Measurements from ENCODE around the gene STK32C. TPM values are rescaled to one million over a fixed set of nuclear protein-coding genes. Genes with fewer than 3 reads are reported as not detected.

STK32C gene
- total and polyA plus RNA-seq, 3 donors from 2014 or later, result 33.9 to 49.0 (median 34.2) TPM

DNA sequence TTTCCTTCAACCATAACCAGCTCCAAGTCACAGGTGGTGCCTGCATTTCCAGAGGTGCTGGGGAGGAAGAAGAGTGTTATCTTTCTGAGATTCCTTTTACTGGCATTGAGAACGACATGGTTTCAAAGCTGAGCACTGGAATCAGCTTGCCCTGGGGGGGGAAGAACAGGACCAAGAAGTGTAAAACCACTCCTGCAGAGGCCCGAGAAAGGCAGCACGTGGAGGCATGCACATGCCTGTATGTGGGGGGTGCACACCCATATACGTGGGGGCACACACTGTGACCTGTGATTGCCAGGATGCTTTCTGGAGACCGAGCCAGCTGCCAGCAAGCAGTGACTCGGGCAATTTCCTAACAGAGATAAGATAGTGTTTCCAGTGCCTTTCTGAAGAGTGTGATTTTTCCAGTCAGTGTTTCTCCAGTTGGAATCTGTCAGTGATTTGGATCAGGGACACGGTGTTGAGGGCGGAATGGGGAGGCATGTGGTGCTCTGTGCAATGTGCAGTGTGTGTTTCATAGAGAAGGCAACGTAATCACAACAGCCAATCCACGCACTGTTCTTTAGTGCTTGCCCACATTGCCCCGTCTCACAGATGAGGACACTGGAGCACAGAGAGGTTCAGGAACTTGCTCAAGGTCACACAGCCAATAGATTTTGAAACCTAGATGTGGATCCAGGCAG is 28.5 kb upstream of the STK32C start:
- intact Hi-C loops (cut with DNase I; ENCODE audit: low total_unique reads), result no loop called here
- no peak for TF ChIP-seq POLR2A (IDR thresholded peaks at IDR 0.05)
- TF ChIP-seq, protein P1, sequence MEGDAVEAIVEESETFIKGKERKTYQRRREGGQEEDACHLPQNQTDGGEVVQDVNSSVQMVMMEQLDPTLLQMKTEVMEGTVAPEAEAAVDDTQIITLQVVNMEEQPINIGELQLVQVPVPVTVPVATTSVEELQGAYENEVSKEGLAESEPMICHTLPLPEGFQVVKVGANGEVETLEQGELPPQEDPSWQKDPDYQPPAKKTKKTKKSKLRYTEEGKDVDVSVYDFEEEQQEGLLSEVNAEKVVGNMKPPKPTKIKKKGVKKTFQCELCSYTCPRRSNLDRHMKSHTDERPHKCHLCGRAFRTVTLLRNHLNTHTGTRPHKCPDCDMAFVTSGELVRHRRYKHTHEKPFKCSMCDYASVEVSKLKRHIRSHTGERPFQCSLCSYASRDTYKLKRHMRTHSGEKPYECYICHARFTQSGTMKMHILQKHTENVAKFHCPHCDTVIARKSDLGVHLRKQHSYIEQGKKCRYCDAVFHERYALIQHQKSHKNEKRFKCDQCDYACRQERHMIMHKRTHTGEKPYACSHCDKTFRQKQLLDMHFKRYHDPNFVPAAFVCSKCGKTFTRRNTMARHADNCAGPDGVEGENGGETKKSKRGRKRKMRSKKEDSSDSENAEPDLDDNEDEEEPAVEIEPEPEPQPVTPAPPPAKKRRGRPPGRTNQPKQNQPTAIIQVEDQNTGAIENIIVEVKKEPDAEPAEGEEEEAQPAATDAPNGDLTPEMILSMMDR (IDR thresholded peaks at IDR 0.05), result no peak
- no peak overlapping the region for H3K4me3 ChIP-seq
- no peaks in the 10 kb centered on the region for H3K9me3 ChIP-seq
- H3K36me3 ChIP-seq (ENCODE audit: low read depth, missing control alignments), result no peaks in the 10 kb centered on the region
- peak overlapping the region in 1 of 2 donors; percentile 0 for H3K27ac ChIP-seq
- peaks cover 16% of the 10 kb centered on the region for H3K4me1 ChIP-seq
- WGBS, 2 donors, result 50 to 67% methylated on average over 11 of the region's 11 CpGs
- no peaks in the 10 kb centered on the region for H3K27me3 ChIP-seq
- DNase-seq, result no peak

DNA sequence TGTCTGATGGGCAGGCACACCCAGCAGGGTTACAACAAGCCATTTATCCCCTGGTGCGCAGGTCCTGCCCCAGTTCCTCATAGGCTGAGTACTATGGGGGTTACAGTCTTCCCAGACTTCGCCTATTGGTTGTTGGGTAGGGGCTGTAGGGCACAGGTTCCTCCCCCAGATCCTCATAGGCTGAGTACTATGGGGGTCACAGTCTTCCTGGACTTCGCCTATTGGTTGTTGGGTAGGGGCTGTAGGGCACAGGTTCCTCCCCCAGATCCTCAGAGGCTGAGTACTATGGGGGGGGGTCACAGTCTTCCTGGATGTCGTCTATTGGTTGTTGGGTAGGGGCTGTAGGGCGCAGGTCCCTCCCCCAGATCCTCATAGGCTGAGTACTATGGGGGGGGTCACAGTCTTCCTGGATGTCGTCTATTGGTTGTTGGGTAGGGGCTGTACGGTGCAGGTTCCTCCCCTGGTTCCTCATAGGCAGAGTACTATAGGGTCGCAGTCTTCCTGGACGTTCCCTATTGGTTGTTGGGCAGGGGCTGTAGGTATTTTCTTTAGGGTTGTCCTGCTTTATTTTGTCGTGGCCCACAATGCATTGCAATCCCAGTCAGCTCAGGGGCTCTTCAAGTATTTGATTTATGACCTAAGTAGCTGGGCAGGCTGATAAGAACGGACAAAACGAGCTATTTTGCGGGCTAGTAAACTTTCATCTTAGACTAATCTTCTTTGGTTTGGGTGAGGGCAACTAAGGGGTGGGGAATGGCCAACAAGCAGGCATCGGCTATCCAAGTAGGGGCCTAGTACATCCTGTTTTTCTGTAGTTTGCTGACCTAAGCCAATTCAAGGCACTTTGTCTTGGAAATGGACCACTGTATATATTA is 27.7 kb upstream of the STK32C start:
- TF ChIP-seq POLR2A (IDR thresholded peaks at IDR 0.05), result no peak
- TF ChIP-seq, protein P1 (IDR thresholded peaks at IDR 0.05), result no peak
- no peaks in the 10 kb centered on the region for H3K9me3 ChIP-seq
- 77 to 81% methylated on average over 14 of the region's 14 CpGs for WGBS, 2 donors
- no peaks in the 10 kb centered on the region for H3K36me3 ChIP-seq (ENCODE audit: low read depth, missing control alignments)
- intact Hi-C loops (cut with DNase I; ENCODE audit: low total_unique reads), result no loop called here
- H3K27ac ChIP-seq, result peak overlapping the region in 1 of 2 donors; percentile 0
- H3K27me3 ChIP-seq, result no peaks in the 10 kb centered on the region
- H3K4me3 ChIP-seq, result no peak overlapping the region
- DNase-seq, result peak; percentile 32
- H3K4me1 ChIP-seq, result peaks cover 16% of the 10 kb centered on the region

DNA sequence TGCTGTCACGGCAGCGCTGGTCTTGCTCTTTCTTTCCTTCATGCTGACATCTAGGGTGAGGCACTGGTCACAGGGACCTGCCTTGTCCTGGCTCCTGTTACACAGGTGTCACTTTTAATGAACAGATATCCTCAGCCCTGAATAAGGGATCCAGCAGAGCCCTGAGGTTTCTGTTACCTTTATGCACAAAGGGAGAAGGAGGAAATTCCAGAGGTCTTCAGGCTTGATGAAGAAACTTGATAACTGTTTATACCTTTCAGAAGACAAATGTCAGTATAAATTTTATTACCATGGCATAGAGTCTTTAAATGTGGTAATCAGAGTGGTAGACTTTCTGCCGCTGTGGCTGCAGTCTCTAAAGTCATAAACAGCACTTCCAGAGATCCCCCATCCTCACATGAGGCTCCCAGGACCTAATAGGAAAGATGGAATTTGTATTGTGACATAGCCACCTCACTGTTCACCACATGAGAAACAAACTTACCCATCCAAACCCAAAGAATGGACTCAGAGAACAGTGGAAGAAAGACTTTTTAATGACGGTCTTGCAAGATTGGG is 27.0 kb upstream of the STK32C start:
- H3K27me3 ChIP-seq, result no peaks in the 10 kb centered on the region
- peaks cover 19% of the 10 kb centered on the region for H3K4me1 ChIP-seq
- no peaks in the 10 kb centered on the region for H3K36me3 ChIP-seq (ENCODE audit: low read depth, missing control alignments)
- WGBS, 2 donors, result 89 to 93% methylated on average over 4 of the region's 4 CpGs
- no peaks in the 10 kb centered on the region for H3K9me3 ChIP-seq
- H3K4me3 ChIP-seq, result no peak overlapping the region
- intact Hi-C loops (cut with DNase I; ENCODE audit: low total_unique reads), result no loop called here
- H3K27ac ChIP-seq, result no peak overlapping the region
- no peak for DNase-seq
- no peak for TF ChIP-seq POLR2A (IDR thresholded peaks at IDR 0.05)
- TF ChIP-seq, protein P1 (IDR thresholded peaks at IDR 0.05), result no peak

DNA sequence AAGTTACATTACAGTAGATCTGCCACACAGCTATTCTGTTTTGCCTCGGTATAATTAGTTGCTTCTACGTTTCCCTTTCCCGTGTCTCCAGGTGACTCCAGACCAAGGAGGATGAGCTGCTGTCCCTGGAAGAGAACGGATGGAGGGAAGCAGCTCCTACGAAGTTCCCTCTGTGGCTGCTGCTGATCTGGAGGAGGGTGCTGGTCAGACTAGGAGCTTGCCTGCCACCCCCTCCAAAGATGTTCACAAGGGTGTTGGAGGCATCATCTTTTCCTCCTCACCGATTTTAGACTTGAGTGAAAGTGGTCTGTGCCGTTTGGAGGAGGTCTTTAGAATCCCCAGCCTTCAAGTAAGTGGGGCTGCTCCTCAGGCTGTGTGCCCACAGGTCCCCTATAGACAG is 25.6 kb upstream of the STK32C start:
- intact Hi-C loops (cut with DNase I; ENCODE audit: low total_unique reads), result no loop called here
- TF ChIP-seq, protein P1 (IDR thresholded peaks at IDR 0.05), result peak in 1 of 3 experiments; percentile 10
- TF ChIP-seq POLR2A (IDR thresholded peaks at IDR 0.05), result no peak
- 55 to 77% methylated on average over 7 of the region's 7 CpGs for WGBS, 2 donors
- DNase-seq, result no peak
- H3K9me3 ChIP-seq, result no peaks in the 10 kb centered on the region
- H3K27me3 ChIP-seq, result no peaks in the 10 kb centered on the region
- no peak overlapping the region for H3K27ac ChIP-seq
- H3K4me1 ChIP-seq, result peaks cover 32% of the 10 kb centered on the region
- H3K4me3 ChIP-seq, result no peak overlapping the region
- no peaks in the 10 kb centered on the region for H3K36me3 ChIP-seq (ENCODE audit: low read depth, missing control alignments)

Measured in testis (tissue), 3 donors.